HG03066 (cell line): ENCODE measurements around the gene SLC25A39.
"Not testable (repeated sequence)": the region's sequence is repeated elsewhere in the genome, so short reads cannot be mapped to it uniquely, and the experiment has no call there.

Experiments used
- ATAC-seq: cut with Tn5 transposase; IDR thresholded peaks from one replicate; pipeline ENCODE4 v1.9.1; 2021; ENCODE audit warnings: low read depth; ENCODE audit not compliant: unreplicated experiment

SLC25A39 gene

DNA sequence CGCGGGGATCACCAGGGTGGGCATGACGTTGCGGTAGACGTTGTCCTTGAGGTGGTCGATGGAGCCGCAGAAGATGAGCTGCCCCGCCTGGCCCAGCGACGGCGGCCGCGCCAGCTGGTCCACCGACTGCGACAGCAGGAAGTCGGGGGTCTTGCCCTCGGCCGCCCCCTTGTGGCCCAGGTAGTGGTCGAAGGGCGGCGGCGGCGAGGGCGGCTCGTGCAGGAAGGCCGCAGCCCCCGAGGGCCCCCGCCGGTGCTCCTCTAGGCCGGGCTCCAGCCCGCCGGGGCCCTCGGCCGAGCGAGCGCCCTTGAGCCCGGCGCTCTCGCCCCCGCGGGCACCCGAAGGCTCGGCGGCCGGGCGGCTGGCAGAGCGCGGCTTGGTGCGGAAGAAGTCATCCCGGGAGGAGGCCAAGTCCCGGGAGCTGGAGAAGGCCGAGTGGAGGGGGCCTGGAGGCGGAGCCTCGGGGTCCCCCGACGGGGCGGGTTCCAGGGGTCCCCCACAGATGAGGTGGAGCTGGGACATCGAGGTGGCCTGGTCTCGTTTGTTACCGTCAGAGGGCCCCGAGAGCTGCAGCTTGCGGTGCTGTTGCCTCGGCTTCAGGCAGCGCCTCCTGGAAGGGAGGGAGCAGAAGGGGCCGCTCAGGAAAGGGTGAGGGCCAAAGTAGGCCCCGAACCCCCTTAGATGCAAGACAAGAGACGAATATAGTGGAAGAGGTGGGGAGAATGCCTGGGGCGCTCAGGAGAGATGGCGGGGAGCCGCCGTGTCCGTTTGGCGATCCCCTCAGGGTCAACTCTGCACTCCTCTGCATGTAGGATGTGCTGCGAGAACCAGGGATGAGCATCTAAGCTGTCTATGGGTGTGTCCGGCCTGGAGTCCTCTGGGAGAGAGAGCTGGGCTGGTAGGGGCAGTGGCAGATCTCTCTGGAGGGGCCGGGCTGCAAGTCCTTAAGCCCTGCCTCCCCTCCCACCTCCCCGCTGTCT, 30.2 kb upstream of the SLC25A39 start:
- ATAC-seq, result no peak

DNA sequence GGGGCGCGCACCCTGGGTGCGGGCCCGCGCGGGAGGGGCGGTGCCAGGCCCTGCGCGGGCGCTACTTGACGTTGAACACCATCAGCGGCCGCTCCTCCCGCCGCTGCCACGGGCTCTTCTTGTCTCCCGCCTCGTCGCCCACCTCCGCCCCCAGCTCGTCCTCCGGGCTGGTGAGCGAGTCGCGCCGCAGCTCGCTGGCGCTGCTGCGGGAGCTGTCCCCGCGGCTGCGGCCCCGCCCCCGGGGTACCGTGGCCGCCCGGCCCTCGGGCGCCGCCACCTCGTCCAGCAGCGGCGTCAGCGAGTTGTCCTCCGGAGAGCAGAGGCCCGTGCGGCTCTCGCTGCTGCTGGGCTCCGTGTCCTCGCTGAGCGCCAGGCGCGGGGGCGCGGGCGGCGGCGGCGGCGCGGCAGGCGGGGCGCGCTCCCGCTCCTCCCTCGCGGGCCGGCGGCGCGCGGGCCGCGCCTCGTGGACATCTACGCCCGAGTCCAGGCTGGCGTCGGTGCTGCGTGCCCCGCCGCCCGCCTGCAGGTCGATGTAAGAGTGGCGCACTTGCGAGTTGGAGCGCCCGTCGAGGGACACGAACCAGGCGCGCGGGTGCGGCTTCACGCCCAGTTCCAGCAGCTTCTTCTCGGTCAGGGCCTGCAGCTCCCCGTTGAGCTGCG, 29.2 kb upstream of the SLC25A39 start:
- ATAC-seq, result no peak

DNA sequence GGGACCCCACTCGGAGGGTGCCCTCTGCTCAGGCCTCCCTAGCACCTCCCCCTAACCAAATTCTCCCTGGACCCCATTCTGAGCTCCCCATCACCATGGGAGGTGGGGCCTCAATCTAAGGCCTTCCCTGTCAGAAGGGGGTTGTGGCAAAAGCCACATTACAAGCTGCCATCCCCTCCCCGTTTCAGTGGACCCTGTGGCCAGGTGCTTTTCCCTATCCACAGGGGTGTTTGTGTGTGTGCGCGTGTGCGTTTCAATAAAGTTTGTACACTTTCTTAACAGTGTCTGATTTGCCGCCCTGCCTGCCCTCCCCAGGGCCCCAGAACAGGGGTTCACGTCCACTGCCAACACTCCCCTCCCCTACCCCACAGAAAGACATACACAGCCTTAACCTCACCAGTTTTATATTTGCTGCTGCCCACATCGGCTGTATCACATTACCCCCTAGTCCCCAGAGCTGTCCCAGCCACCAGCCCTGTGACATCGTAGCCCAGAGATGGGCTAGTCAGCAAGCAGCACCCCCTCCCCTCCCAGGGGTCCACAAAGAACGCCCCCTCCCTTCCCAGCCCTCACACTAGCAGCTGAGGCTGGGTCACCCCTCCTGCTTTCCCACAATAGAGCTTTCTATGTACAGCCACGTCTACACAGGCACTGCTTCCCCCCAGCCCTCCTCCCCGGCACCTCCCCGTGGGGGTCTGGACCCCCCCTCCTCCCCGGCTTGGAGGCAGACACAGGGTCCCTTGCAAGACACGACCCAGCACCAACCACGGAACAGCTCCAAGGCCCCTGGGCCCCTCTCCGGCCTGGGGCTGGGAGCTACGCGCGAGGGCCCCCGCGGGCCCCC, 28.4 kb upstream of the SLC25A39 start:
- no peak for ATAC-seq

DNA sequence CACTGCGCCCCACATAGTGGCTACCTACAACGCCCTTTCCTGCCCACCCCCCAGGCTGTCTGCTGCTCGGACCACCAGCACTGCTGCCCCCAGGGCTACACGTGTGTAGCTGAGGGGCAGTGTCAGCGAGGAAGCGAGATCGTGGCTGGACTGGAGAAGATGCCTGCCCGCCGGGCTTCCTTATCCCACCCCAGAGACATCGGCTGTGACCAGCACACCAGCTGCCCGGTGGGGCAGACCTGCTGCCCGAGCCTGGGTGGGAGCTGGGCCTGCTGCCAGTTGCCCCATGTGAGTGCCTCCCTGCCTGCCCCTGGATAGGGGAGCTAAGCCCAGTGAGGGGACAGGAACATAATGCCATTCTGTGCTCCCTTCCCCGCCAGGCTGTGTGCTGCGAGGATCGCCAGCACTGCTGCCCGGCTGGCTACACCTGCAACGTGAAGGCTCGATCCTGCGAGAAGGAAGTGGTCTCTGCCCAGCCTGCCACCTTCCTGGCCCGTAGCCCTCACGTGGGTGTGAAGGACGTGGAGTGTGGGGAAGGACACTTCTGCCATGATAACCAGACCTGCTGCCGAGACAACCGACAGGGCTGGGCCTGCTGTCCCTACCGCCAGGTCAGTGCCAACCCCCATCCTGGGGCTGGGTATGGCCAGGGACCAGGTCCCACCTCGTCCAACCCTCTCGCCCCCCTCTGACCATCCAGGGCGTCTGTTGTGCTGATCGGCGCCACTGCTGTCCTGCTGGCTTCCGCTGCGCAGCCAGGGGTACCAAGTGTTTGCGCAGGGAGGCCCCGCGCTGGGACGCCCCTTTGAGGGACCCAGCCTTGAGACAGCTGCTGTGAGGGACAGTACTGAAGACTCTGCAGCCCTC, 27.6 kb upstream of the SLC25A39 start:
- no peak for ATAC-seq

DNA sequence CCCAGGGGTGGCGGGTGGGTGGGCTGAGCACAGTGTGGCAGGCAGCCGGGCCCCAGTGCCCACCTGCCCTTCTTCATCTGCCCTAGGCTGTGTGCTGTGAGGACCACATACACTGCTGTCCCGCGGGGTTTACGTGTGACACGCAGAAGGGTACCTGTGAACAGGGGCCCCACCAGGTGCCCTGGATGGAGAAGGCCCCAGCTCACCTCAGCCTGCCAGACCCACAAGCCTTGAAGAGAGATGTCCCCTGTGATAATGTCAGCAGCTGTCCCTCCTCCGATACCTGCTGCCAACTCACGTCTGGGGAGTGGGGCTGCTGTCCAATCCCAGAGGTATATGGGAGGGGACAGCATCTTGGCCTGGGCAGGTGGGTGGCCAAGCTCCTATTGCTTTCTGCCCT, 26.8 kb upstream of the SLC25A39 start:
- no peak for ATAC-seq

DNA sequence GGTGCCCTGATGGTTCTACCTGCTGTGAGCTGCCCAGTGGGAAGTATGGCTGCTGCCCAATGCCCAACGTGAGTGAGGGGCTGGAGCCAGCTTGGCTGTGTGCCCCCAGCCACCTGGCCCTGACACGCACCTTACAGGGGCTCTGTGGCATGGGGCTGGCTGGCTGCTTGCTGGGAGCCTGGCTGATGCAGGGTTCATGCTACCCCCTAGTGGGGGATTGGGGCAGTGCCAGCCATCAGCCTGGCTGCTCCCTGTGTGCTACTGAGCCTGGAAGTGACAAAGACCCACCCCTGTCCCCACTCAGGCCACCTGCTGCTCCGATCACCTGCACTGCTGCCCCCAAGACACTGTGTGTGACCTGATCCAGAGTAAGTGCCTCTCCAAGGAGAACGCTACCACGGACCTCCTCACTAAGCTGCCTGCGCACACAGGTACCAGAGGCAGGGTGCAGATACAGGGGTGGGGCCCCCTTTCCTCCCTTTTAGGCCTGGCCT, 26.2 kb upstream of the SLC25A39 start:
- no peak for ATAC-seq

DNA sequence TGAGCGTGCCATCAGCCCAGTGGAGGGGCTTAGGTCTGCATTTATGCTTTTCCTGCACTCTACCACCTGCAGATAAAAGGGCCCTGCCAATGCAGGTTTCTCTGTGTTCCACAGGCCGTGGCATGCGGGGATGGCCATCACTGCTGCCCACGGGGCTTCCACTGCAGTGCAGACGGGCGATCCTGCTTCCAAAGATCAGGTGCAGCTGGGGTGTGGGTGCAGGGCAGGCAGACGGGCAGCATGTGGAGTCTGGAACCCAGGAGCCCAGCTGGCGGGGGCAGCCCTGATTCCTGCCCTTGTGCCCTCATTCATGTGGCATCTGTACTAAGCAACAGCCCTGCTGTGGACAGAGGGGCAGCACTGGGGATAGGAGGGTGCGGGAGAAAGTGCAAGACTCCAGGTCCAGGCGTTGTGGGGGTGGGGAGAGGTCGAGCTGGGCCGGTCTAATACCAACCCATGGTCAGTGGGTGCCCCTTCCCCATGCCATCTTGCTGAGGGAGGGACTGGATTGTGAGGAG, 25.0 kb upstream of the SLC25A39 start:
- no peak for ATAC-seq

DNA sequence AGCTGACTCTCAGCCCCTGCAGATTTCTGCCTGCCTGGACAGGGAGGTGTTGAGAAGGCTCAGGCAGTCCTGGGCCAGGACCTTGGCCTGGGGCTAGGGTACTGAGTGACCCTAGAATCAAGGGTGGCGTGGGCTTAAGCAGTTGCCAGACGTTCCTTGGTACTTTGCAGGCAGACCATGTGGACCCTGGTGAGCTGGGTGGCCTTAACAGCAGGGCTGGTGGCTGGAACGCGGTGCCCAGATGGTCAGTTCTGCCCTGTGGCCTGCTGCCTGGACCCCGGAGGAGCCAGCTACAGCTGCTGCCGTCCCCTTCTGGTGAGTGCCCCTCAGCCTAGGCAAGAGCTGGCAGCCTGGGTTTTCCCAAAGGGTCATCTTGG, 24.4 kb upstream of the SLC25A39 start:
- ATAC-seq, result no peak

DNA sequence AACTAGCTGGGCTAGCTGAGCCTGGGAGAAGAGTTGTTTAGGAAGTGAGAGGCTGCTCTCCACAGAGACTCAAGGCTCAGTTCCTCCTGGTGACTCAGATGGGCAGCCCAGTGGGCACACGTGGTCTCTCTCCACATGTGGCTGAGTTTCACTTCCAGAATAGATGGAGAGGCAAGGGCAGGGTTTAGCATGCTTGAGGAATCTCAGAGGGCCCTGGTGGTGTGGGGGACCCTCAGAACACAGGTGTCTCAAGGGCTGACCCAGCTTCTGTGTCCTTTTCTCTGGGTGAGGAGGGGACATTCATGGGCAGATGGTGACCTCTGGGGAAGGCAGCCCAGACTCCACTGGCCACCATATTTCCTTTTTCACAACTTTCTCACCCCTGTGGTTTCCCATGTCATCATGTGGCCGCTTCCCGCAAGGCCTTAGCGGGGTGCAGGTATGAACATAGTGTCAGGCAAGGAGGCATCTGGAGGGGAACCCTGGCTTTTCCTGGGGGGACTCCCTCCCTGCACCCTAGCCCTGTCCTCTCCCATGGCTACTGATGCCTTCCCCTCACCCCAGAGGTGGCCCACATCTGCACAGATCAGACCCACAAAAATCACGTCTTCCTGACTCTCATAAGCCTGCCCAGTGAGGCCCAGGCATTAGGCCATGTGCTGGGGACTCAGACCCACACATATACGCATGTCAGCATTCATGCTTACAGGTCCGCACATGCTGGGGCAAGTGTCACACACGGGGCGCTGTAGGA, 23.8 kb upstream of the SLC25A39 start:
- ATAC-seq, result no peak

DNA sequence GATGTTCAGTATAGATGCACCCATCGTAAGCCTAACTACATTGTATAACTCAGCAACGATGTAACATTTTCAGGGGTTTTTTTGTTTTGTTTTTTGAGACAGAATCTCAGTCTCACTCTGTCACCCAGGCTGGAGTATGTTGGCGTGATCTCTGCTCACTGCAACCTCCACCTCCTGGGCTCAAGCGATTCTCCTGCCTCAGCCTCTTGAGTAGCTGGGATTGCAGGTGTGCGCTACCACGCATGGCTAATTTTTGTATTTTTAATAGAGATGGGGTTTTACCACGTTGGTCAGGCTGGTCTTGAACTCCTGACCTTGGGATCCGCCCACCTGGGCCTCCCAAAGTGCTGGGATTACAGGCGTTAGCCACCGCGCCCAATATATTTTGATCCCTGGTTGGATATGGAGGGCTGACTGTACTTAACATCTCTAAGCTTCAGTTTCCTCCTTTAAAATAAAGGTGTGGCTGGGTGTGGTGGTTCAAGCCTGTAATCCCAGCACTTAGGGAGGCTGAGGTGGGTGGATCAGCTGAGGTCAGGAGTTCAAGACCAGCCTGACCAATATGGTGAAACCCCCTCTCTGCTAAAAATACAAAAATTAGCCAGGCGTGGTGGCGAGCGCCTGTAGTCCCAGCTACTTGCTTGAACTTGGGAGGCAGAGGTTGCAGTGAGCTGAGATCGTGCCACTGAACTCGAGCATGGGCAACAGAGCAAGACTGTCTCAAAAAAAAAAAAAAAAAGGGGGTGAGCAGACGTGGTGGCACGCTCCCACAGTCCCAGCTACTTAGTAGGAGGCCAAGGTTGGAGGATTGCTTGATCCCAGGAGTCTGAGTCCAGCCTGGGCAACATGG, 22.8 kb upstream of the SLC25A39 start:
- ATAC-seq, result not testable (repeated sequence)

DNA sequence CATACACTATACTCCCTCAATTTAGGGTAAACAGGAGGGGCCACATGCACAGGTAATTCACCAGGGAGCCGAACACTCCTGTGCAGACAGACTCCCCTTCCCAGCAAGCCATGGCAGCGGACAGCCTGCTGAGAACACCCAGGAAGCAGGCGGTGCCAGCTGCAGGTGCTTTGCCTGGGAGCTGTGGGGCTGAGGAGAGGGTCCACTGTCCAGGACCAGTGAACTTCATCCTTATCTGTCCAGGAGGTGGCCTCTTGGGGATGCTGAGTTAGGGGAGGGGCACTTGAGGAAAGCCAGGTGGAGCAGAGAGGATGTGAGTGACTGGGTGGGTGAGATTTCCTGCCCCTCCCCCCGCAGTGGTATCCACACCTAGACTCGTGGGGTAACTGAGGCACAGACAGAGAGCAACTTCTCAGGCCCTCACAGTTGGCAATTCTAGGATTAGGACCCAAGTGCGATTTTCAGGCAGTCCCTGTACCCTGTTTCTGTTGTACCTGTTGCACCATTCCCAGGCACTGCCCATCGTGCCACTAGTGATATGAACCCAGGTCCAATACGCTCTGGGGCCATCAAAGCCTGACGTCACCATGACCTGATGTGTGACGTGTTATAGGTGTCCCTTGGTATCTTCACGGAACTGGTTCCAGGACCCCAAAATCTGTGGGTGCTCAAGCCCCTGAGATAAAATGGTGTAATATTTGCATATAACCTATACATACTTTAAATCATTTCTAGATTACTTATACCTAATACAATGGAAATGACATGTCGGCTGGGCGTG, 21.6 kb upstream of the SLC25A39 start:
- no peak for ATAC-seq

DNA sequence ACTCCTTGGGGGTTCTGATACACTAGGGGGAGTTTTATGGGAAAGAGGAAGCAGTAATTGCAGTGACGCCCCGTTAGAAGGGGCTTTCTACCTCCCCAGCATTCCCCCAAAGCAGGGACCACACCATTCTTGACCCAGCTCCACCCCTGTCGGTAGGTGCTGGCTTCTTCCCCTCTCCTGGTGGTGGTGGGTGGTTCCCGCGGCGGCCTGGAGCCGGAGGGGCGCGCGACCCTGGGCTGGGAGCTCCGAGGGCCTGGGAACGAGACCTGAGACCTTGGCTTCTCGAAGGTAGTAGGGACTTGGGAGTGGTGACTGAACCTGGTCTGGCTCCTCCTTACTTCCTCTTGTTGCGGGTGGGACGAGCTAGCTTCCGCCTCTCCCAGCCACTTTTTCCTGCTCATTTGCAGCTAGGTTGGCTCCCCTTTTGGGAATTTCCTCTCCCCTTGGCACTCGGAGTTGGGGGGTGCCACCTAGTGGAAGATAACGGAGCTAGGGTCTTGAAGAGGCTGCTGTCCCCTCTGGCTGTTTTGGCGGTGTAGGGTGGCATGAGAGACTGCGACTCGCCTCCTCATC, 20.9 kb upstream of the SLC25A39 start:
- no peak for ATAC-seq

DNA sequence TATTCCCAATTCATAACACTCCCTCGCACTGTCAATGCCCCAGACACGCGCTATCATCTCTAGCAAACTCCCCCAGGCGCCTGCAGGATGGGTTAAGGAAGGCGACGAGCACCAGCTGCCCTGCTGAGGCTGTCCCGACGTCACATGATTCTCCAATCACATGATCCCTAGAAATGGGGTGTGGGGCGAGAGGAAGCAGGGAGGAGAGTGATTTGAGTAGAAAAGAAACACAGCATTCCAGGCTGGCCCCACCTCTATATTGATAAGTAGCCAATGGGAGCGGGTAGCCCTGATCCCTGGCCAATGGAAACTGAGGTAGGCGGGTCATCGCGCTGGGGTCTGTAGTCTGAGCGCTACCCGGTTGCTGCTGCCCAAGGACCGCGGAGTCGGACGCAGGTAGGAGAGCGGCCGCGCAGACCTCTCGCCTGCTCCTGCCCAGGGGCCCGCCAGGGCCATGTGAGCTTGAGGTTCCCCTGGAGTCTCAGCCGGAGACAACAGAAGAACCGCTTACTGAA, 20.4 kb upstream of the SLC25A39 start, which contains the start of gene GRN:
GRN (plus strand) TSS at position 364 of the 515 bp plus-strand sequence. CDS start 3,863 bp downstream, outside the sequence.
- peak; percentile 67 for ATAC-seq

DNA sequence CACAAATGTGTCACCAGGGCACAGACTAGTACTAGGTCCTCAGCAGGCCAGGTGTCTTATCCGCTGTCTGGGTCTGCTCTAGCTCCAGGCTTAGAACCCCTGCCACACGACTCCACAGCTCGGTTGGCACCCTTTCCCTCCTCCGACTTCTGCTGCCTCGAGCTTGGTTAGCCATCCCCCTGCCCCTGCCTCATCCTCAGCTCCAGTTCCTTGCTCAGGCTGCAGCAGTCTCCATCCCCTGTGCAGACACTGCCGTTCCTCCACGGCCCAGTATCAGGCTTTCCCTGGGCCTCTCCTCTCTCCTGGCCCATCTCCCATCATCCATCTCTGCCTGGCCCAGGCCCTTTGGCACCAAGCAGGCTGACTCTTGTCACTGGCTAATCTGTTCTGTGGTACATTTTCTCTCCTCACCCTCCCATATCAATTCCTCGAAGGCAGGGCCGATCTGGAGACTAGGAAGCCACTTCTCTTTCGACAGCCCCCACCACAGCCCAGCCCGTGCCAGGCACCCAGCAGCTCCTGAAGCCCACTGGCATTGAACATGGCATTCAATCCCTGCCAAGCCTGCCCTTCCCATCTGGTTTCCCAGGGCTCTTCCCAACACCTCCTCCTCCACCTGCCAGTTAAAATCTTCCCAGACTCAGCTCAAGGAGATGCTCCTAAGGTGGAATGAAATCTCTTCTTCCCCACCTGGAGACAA, 19.0 kb upstream of the SLC25A39 start:
- ATAC-seq, result no peak

DNA sequence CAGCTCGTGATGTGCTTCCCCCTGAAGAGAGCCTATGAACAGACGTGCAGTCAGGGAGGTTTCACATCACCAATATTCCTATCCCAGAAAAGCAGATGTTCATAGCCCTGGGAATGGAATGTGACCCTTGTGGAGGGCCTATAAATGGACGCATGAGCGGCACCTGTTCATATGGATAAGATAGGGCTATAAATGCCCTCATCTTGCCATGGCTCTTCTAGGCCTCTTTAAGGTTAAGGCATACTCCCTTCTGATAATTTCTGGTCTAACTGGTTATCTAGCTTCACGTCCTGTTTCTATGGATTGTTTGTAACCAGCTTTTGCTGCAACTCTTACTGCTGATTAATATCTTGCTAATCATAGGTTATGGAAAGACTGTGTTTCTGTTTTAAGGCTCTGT, 15.9 kb upstream of the SLC25A39 start:
- ATAC-seq, result not testable (repeated sequence)

DNA sequence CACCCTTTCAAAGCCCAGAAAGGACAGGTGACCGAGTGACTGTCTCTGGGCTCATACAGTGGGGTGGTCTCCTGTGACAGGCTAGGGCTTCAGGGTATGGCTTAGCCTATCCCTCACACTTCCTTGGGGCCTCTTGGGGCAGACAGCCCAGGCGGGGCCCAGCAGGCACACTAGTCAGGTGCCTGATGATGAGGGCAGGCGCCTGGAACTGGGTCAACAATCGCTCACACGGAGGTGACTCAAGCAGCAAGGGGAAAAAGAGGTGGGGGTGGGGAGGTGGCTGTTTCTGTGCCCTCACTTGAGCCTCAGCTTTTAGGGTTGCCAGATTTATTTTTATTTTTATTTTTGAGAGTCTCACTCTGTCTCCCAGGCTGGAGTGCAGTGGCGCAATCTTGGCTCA, 14.1 kb upstream of the SLC25A39 start:
- no peak for ATAC-seq
